ENCODE results near the gene PIEZO1. TPM values are rescaled to one million over a fixed set of nuclear protein-coding genes. Genes with fewer than 3 reads are reported as not detected.

Gene PIEZO1
- total and polyA plus RNA-seq, 2 donors (not counting 1 experiment from before 2014, with no cell fraction given), result 108 to 331 TPM

- ATAC-seq (ENCODE audit: low read depth) (no peak), DNase-seq (no peak)
- intact Hi-C loops (cut with micrococcal nuclease), result no loop called here
- Histone ChIP-seq H3K27me3 (replicated peaks in 1 of 4; ENCODE audit: control extremely low read depth in 1 of 4, control insufficient read depth in 3 of 4, insufficient read depth in 4 of 4, low read length in 3 of 4) (peaks cover 0 to 4% (median 0%) of the 10 kb centered on the region in 4 experiments), H3K36me3 (replicated peaks in 1 of 2; ENCODE audit: control extremely low read depth in 1 of 2, control insufficient read depth in 1 of 2, extremely low read depth in 1 of 2, insufficient read depth in 2 of 2, low read length in 1 of 2) (peaks cover 0 to 23% of the 10 kb centered on the region in 2 experiments), H3K27ac (ENCODE audit: low read length in 2 of 2) (no peak overlapping the region), H3K9ac (ENCODE audit: low read length) (no peak overlapping the region), H2AFZ (ENCODE audit: insufficient read depth, low read depth, low read length, poor library complexity, severe bottlenecking) (no peak overlapping the region), H3K4me3 (ENCODE audit: control extremely low read depth in 1 of 5, extremely low read depth in 1 of 5, insufficient read depth in 1 of 5, low read depth in 2 of 5, low read length in 4 of 5) (no peak overlapping the region), H3K79me2 (ENCODE audit: control insufficient read depth, insufficient read depth, low read length) (peaks cover 19% of the 10 kb centered on the region), H3K4me2 (replicated peaks; ENCODE audit: low read depth, low read length, poor library complexity, severe bottlenecking) (no peak overlapping the region), H4K20me1 (ENCODE audit: control insufficient read depth, insufficient read depth, low read length, poor library complexity, severe bottlenecking) (peaks cover 47% of the 10 kb centered on the region), H3K9me3 (ENCODE audit: control extremely low read depth in 1 of 3, control insufficient read depth in 2 of 3, insufficient read depth in 1 of 3, low read length in 2 of 3) (peaks cover 0 to 5% (median 0%) of the 10 kb centered on the region in 3 donors), H3K4me1 (ENCODE audit: control insufficient read depth in 2 of 2, insufficient read depth in 2 of 2, low read length in 2 of 2) (peaks cover 19 to 31% of the 10 kb centered on the region in 2 donors)
- Mint-ChIP-seq H3K4me3 (no peak overlapping the region), H3K9me3 (ENCODE audit: insufficient read depth) (no peaks in the 10 kb centered on the region), H3K4me1 (peaks cover 20% of the 10 kb centered on the region), H3K27me3 (no peaks in the 10 kb centered on the region), H3K27ac (peak overlapping the region; percentile 20)
- 93% methylated on average over 26 of the region's 26 CpGs for WGBS (ENCODE audit: insufficient coverage)
- no peak for TF ChIP-seq CTCF (IDR thresholded peaks at IDR 0.05)
- no peak for TF ChIP-seq EZH2 (IDR thresholded peaks at IDR 0.05; ENCODE audit: borderline replicate concordance, insufficient read depth, low read depth, low read length, poor library complexity, severe bottlenecking)
- POLR2A ChIA-PET, result no interaction called here
- CTCF ChIA-PET, result no interaction called here
Measured at GRCh38 chr16:88807626-88808453, 22.8 kb upstream of the PIEZO1 start.

GRCh38 chr16:88807142-88807625, 22.2 kb upstream of the PIEZO1 start:
- H3K27me3 ChIP-seq (replicated peaks in 1 of 4; ENCODE audit: control extremely low read depth in 1 of 4, control insufficient read depth in 3 of 4, insufficient read depth in 4 of 4, low read length in 3 of 4), result peaks cover 0 to 4% (median 0%) of the 10 kb centered on the region in 4 experiments
- H3K79me2 ChIP-seq (ENCODE audit: control insufficient read depth, insufficient read depth, low read length), result peaks cover 19% of the 10 kb centered on the region
- ChIA-PET POLR2A (no interaction called here), CTCF (no interaction called here)
- DNase-seq, result no peak
- H3K4me1 ChIP-seq (ENCODE audit: control insufficient read depth in 2 of 2, insufficient read depth in 2 of 2, low read length in 2 of 2), result peaks cover 21 to 32% of the 10 kb centered on the region in 2 donors
- H3K9me3 ChIP-seq (ENCODE audit: control extremely low read depth in 1 of 3, control insufficient read depth in 2 of 3, insufficient read depth in 1 of 3, low read length in 2 of 3), result peaks cover 0 to 5% (median 0%) of the 10 kb centered on the region in 3 donors
- intact Hi-C loops (cut with micrococcal nuclease), result no loop called here
- Mint-ChIP-seq H3K27ac (no peak overlapping the region), H3K4me3 (no peak overlapping the region), H3K9me3 (ENCODE audit: insufficient read depth) (no peaks in the 10 kb centered on the region), H3K4me1 (peaks cover 22% of the 10 kb centered on the region), H3K27me3 (no peaks in the 10 kb centered on the region)
- ATAC-seq (ENCODE audit: low read depth), result no peak
- peaks cover 47% of the 10 kb centered on the region for H4K20me1 ChIP-seq (ENCODE audit: control insufficient read depth, insufficient read depth, low read length, poor library complexity, severe bottlenecking)
- TF ChIP-seq CTCF (IDR thresholded peaks at IDR 0.05) (no peak), EZH2 (IDR thresholded peaks at IDR 0.05; ENCODE audit: borderline replicate concordance, insufficient read depth, low read depth, low read length, poor library complexity, severe bottlenecking) (no peak)
- no peak overlapping the region for H2AFZ ChIP-seq (ENCODE audit: insufficient read depth, low read depth, low read length, poor library complexity, severe bottlenecking)
- no peak overlapping the region for H3K4me3 ChIP-seq (ENCODE audit: control extremely low read depth in 1 of 5, extremely low read depth in 1 of 5, insufficient read depth in 1 of 5, low read depth in 2 of 5, low read length in 4 of 5)
- H3K4me2 ChIP-seq (replicated peaks; ENCODE audit: low read depth, low read length, poor library complexity, severe bottlenecking), result no peak overlapping the region
- no peak overlapping the region for H3K27ac ChIP-seq (ENCODE audit: low read length in 2 of 2)
- WGBS (ENCODE audit: insufficient coverage), result 97% methylated on average over 24 of the region's 24 CpGs
- no peak overlapping the region for H3K9ac ChIP-seq (ENCODE audit: low read length)
- peaks cover 0 to 23% of the 10 kb centered on the region in 2 experiments for H3K36me3 ChIP-seq (replicated peaks in 1 of 2; ENCODE audit: control extremely low read depth in 1 of 2, control insufficient read depth in 1 of 2, extremely low read depth in 1 of 2, insufficient read depth in 2 of 2, low read length in 1 of 2)

Measured in B cell (primary cell).